ENCODE measurements around the gene PADI2. TPM values are rescaled to one million over a fixed set of nuclear protein-coding genes. Genes with fewer than 3 reads are reported as not detected.

Gene PADI2
- total RNA-seq, 1 experiment from 2014 or later = 0.16 TPM

DNA sequence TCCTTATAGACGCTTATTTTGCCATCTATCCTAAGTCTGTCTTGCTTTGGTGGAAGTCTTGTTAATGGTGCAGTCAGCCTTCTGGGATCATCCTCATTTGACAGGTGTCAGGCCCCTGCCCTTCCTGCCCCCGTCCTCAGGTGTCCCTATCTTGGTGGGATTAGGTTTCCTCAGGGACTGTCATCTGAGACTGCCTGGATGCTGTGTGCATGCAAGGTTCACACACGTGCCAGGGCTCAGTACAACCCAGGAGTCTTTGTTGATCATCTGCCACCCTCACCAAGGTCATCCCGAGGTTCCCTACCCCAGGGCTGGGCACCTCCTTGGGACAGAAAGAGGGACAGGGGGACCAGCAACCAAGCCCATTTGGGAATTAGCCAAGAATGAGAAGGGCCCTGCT, 18.0 kb downstream of the PADI2 start:
- Mint-ChIP-seq H3K27ac (ENCODE audit: low read depth, unreplicated experiment) (no peak overlapping the region), H3K4me1 (ENCODE audit: insufficient read depth, unreplicated experiment) (peaks cover 22% of the 10 kb centered on the region), H3K4me3 (ENCODE audit: unreplicated experiment) (no peak overlapping the region), H3K27me3 (ENCODE audit: insufficient read depth, unreplicated experiment) (no peaks in the 10 kb centered on the region), H3K9me3 (ENCODE audit: unreplicated experiment) (no peaks in the 10 kb centered on the region), H3K36me3 (ENCODE audit: insufficient read depth, unreplicated experiment) (no peaks in the 10 kb centered on the region)
- intact Hi-C loops (cut with micrococcal nuclease) = no loop called here
- CTCF ChIA-PET = no interaction called here
- POLR2A ChIA-PET = no interaction called here
- no TSS peak for BruUV-seq (replicated peaks)
- DNase-seq (ENCODE audit: unreplicated experiment) = no peak
- TF ChIP-seq, protein P1, sequence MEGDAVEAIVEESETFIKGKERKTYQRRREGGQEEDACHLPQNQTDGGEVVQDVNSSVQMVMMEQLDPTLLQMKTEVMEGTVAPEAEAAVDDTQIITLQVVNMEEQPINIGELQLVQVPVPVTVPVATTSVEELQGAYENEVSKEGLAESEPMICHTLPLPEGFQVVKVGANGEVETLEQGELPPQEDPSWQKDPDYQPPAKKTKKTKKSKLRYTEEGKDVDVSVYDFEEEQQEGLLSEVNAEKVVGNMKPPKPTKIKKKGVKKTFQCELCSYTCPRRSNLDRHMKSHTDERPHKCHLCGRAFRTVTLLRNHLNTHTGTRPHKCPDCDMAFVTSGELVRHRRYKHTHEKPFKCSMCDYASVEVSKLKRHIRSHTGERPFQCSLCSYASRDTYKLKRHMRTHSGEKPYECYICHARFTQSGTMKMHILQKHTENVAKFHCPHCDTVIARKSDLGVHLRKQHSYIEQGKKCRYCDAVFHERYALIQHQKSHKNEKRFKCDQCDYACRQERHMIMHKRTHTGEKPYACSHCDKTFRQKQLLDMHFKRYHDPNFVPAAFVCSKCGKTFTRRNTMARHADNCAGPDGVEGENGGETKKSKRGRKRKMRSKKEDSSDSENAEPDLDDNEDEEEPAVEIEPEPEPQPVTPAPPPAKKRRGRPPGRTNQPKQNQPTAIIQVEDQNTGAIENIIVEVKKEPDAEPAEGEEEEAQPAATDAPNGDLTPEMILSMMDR (IDR thresholded peaks at IDR 0.05; ENCODE audit: unreplicated experiment) = no peak

DNA sequence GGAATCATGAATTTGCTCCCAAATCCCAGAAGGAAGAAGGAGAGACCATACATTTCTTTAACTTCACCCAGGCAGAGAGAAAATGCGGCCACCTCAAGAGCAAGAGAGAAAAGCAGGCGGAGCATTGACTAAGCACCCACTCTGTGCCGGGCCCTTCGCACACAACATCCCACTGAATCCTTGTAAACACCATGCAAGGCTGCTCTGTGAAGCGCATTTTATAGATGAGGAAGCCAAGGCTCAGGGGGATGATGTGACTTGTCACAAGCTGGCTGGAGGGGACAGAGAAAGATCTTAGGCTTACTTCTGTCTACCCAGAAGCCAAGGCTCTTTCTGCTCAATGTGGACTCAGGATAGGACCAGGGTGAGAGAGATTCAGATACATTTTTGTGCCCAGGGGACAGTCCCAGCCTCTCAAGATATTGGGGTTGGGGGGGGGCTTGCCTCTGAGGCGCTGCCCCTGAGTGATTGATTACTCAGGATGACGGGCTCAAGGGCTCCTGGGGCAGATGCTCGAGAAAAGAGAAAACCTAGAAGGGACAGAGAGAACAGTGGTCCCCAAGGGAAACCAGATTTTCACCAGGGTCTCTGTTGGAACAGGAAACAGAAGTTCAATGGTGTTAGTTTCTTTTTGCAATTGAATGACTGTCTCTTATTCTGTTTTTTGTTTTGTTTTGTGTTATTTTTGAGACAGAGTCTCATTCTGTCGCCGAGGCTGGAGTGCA, 19.5 kb downstream of the PADI2 start:
- H3K27me3 Mint-ChIP-seq (ENCODE audit: insufficient read depth, unreplicated experiment) = no peaks in the 10 kb centered on the region
- no peaks in the 10 kb centered on the region for H3K36me3 Mint-ChIP-seq (ENCODE audit: insufficient read depth, unreplicated experiment)
- peaks cover 22% of the 10 kb centered on the region for H3K4me1 Mint-ChIP-seq (ENCODE audit: insufficient read depth, unreplicated experiment)
- no TSS peak for BruUV-seq (replicated peaks)
- intact Hi-C loops (cut with micrococcal nuclease) = no loop called here
- POLR2A ChIA-PET = interaction anchor here (0.6 kb wide), 2 partner anchors 10 to 1920 kb away, joined by 3 to 4 read pairs; no protein-coding TSS in a partner anchor
- DNase-seq (ENCODE audit: unreplicated experiment) = no peak
- CTCF ChIA-PET = interaction anchor here (0.6 kb wide), 2 partner anchors 148 to 376 kb away, joined by 3 to 9 read pairs; no protein-coding TSS in a partner anchor
- H3K27ac Mint-ChIP-seq (ENCODE audit: low read depth, unreplicated experiment) = peak overlapping the region; percentile 49
- no peaks in the 10 kb centered on the region for H3K9me3 Mint-ChIP-seq (ENCODE audit: unreplicated experiment)
- TF ChIP-seq, protein P1 (IDR thresholded peaks at IDR 0.05; ENCODE audit: unreplicated experiment) = no peak
- no peak overlapping the region for H3K4me3 Mint-ChIP-seq (ENCODE audit: unreplicated experiment)

DNA sequence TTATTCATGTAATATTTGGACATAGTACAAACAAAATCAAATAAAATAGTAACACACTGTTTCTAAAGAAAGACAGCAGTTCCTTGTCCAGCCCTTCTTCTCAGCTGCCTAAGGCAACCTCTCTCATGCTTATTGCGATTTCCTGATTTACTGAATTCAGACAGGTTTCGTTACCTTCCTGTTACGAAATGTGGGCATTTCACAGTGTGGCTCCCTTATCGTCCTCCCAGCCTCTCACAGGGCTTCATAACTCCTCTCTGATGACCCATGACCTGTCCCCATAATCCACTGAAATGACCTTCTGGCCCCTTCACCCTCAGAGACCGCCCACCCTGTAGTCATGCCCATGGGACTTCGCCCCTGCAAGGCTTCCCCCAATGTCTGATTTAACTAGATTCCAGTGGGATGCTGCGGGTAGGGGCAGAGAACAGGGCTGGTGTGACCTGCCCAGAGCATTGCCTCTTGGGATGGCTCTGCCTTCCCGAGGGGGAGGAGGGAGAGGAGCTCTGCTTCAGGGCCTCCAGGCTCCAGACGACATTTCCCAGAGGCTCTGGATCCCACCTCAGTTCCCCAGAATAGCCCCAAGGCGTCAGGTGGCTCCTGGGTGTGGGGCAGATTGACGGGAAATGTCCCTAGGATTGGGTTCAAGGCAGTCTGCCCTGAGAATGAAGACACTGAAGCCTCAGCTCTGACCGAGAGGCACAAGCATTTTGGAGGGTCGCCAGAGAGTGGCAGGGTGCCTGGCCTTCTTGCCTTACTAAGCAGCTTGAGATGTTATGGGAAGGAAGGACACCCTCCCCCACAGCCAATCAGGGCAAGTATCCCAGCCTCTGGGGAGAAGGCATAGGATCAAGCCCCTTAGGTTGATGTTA, 20.6 kb downstream of the PADI2 start:
- TF ChIP-seq, protein P1 (IDR thresholded peaks at IDR 0.05; ENCODE audit: unreplicated experiment) = no peak
- peaks cover 22% of the 10 kb centered on the region for H3K4me1 Mint-ChIP-seq (ENCODE audit: insufficient read depth, unreplicated experiment)
- no peaks in the 10 kb centered on the region for H3K36me3 Mint-ChIP-seq (ENCODE audit: insufficient read depth, unreplicated experiment)
- intact Hi-C loops (cut with micrococcal nuclease) = no loop called here
- ChIA-PET POLR2A (interaction anchor here (0.5 to 1.5 kb wide), 5 partner anchors 10 to 654 kb away, joined by 3 to 5 read pairs (median 3); no protein-coding TSS in a partner anchor), CTCF (interaction anchor here (0.6 kb wide), 1 partner anchor 147 kb away, joined by 3 read pairs; no protein-coding TSS in a partner anchor)
- BruUV-seq (replicated peaks) = no TSS peak
- no peaks in the 10 kb centered on the region for H3K9me3 Mint-ChIP-seq (ENCODE audit: unreplicated experiment)
- peak overlapping the region; percentile 2 for H3K4me3 Mint-ChIP-seq (ENCODE audit: unreplicated experiment)
- peak; percentile 80 for DNase-seq (ENCODE audit: unreplicated experiment)
- H3K27ac Mint-ChIP-seq (ENCODE audit: low read depth, unreplicated experiment) = peak overlapping the region; percentile 61
- no peaks in the 10 kb centered on the region for H3K27me3 Mint-ChIP-seq (ENCODE audit: insufficient read depth, unreplicated experiment)

DNA sequence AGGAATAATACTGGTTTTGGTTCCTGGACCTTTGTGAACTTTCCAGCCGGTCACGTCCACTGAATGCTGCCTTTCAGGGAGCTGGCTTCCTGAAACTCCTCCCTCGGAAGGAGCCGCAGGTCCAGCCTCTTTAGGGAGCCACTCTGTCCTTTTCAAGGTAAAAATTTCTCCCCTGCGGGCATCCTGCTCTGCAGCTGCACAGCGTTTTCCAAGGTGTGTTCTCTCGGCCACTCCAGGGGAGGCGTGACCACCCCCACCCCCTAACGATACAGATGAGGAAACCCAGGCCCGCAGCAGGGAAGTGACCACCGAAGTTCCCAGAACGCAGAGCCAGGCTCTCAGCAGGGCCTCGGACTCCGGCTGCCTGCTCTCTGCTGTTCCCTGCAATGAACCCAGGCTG, 21.5 kb downstream of the PADI2 start:
- Mint-ChIP-seq H3K27me3 (ENCODE audit: insufficient read depth, unreplicated experiment) (no peaks in the 10 kb centered on the region), H3K9me3 (ENCODE audit: unreplicated experiment) (no peaks in the 10 kb centered on the region), H3K36me3 (ENCODE audit: insufficient read depth, unreplicated experiment) (no peaks in the 10 kb centered on the region), H3K4me1 (ENCODE audit: insufficient read depth, unreplicated experiment) (peaks cover 22% of the 10 kb centered on the region), H3K27ac (ENCODE audit: low read depth, unreplicated experiment) (peak overlapping the region; percentile 61), H3K4me3 (ENCODE audit: unreplicated experiment) (peak overlapping the region; percentile 2)
- no TSS peak for BruUV-seq (replicated peaks)
- ChIA-PET POLR2A (interaction anchor here (0.5 to 1.5 kb wide), 9 partner anchors 9 to 653 kb away, joined by 3 to 5 read pairs (median 3); no protein-coding TSS in a partner anchor), CTCF (no interaction called here)
- intact Hi-C loops (cut with micrococcal nuclease) = no loop called here
- TF ChIP-seq, protein P1 (IDR thresholded peaks at IDR 0.05; ENCODE audit: unreplicated experiment) = no peak
- peak; percentile 87 for DNase-seq (ENCODE audit: unreplicated experiment)

Measured in MCF 10A (cell line).